Superior temporal gyrus (tissue), 1 donor: ENCODE data around the gene SVIL.
"Not testable (repeated sequence)": the region's sequence is repeated elsewhere in the genome, so short reads cannot be mapped to it uniquely, and the experiment has no call there.

Source experiments
- DNase-seq: peaks from one replicate; pipeline ENCODE4 v3.0.0-alpha.2; 2016; ENCODE audit errors: extremely low spot score

Gene SVIL

DNA sequence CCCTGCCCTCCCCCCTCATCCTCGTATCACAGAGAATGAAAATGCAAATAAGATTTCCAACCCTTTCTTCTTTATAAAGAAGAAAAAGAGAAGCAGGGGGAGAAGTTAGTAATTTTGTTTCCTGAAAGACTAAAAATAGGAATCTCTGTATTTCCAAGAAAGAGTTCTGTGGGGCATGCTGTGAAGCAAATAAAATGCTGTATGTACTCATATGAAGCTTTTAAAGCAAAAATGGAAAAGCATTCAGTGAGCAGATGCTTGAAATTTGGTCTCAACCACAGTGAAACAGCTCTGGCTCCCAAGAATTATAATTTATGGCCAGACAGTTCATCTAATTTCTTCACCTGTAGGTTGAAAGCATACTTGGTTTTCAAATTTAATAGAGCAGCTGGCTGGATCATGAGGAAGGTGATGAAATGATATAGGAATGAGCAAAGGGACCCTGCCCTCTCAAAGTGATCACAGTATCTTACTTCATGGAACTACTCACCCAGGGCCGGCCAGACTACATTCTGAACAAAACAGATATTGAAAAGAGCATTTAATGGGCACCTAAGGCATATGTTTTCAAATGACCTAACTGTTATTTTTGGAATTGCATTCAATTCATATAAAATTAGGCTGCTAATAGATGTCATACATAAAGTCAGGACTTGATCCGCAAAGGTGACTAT lies 31.4 kb downstream of the SVIL start:
- DNase-seq = no peak

GRCh38 chr10:29600821-29601220 lies 34.0 kb downstream of the SVIL start:
- no peak for DNase-seq

GRCh38 chr10:29600067-29600466 lies 34.7 kb downstream of the SVIL start:
- no peak for DNase-seq

- DNase-seq = peak; percentile 29
Observed at GRCh38 chr10:29598851-29599311, 35.9 kb downstream of the SVIL start.

GRCh38 chr10:29596826-29597225 lies 37.9 kb downstream of the SVIL start:
- DNase-seq = no peak

DNA sequence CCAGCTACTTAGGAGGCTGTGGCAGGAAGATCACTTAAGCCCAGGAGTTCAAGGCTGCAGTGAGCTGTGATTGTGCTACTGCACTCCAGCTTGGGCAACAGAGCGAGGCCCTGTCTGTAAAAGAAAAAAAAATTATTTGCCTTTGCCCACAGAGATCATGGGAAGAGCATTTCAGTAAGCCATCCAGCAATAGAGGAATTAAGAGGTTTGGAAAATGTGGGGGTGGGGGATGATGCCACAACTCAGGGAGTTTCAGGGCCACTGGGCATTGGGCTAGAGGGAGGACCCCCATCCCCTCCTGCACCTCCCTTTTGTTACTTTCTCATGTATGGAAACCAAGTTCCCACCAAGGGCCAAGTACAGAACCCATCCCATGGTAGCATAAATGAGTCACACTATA lies 38.4 kb downstream of the SVIL start:
- no peak for DNase-seq

- DNase-seq = no peak
Observed at GRCh38 chr10:29595636-29596225, 39.0 kb downstream of the SVIL start.

DNA sequence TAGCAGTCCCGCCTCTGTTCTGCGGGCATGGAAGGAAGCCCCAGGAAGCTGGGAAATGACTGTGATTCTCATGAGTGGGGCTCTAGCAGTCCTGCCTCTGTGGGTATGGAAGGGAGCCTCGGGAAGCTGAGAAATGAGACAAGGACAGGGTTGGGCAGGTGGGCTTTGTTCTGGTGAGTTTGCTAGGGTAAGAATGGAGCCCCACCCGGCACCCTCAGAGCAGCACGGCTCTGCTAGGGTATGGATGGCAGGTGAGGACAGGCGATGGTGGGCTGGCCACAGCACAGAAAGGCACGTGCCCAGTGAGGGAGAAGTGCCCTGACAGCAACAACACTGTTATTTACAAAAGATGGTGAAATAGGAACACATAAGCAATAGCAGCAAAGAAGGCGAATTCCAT lies 39.6 kb downstream of the SVIL start:
- no peak for DNase-seq

DNA sequence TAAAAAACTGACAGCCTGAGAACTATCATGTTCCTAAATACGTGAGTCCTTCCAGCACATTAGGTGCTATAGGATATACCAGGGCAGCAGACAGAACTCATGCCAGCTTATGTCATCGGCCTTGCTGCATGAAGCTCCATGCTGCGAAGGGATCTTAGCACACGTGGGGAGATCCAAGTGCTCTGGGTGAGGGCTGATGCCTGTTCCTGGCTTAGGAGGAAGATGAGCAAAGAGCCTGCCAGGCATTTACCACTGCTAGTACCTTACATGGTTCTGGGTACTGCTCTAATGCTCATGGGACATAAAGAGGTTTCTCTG lies 43.2 kb downstream of the SVIL start:
- DNase-seq = no peak

GRCh38 chr10:29590915-29591650 lies 43.7 kb downstream of the SVIL start:
- DNase-seq = no peak

- DNase-seq = no peak
Observed at GRCh38 chr10:29588629-29589421, 45.9 kb downstream of the SVIL start.

DNA sequence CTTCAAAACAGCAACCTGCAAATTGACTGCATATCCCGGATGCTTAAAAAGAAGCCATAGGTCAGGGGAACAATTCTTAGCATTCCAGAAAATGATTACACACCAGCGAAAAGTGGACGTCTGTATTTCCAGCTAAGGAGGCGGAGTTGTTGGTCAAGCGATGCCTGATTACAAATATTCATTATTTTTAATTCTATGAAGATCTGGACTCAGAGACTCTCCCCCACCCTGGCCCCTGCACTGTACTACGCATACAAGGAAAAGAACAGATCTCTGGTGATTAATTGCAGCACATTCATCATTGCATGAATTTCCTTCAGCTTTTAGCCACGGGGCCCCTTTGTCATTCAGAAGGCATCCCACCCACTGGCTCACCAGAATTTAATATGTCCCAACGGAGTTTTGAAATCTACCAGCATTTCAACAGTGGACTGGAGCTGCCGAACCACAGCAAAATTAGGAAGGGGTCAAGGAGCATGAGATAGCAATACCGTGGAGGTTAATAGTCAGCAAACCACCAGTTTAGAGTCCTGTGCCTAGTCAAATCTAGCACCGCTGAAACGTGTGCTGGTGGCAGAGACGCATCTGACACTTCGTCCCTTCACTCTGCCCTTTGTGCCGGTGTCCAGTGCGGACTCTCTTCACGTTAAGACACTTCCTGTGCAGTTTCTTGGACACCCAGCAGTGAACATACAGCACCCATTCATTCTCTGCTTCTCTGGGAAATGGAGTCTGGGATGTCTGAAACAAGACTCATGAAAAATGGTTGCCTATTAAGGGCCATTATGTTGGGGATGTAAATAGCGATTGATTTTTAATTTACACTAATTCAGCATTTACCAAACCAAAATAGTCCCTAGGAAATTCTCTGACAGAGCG lies 46.8 kb downstream of the SVIL start:
- DNase-seq = not testable (repeated sequence)

DNA sequence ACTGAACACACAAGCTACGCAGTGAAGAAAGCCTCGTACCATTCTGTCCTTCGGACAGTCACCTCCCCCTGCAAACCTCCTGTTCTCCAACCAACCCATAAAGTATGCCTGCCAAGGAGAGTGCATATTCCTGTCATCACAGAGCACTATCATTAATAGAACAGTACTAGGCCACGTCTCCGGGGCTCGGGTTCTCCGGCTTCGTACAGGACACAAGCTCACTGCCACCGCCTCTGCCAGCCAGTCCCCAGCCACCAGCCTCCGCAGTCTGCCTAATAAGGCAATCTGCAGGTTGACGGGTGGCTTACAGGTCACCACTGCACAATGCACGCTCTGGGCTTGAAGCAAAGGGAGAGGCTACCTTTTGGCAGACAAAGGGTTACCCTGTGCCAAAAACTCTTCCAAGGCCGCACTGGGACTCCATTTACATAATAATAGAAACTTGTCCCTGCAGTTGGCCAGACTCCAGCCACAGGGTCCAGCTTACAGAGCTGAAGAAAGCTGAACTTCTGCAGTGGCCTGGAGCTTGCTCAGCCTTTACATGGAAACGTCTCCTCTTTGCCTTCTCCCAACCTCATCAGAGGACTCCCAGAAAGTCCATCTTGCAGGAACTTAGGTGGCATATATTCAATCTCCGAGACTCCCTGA lies 47.5 kb downstream of the SVIL start:
- not testable (repeated sequence) for DNase-seq

DNA sequence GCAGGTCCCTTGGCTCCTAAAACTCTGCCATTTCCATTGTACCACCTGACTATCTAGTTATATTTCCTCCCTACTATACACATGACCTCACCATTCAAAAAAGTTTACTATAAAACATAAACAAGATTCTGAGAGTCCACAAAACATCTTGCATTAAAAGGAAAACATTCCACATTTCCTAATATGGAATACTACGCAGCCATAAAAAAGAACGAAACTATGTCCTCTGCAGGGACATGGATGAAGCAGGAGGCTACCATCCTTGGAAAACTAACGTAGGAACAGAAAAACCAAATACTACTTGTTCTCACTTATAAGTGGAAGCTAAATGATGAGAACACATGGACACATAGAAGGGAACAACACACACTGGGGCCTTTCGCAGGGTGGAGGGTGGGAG lies 48.3 kb downstream of the SVIL start:
- DNase-seq = no peak

- no peak for DNase-seq
Observed at GRCh38 chr10:29585488-29585976, 49.2 kb downstream of the SVIL start.

GRCh38 chr10:29584436-29584835 lies 50.3 kb downstream of the SVIL start:
- no peak for DNase-seq

DNA sequence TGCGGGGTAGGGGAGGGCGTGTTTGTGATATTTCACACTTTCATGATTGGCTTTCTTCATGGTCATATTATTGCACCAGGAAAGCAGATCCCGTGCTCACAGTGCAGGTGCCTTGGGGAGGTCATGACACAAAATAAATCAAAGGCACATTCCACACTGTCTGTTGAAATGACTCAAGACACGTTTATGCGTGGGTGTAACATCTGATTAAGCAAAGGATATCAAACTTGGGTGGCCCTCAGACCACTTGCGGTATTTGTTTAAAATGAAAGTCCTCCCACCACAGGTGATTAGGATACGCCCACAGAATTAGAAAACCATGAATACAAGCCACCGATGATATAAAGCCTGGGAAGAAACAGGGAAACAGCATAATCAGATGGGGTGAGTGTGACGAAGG lies 51.1 kb downstream of the SVIL start:
- DNase-seq = no peak

DNA sequence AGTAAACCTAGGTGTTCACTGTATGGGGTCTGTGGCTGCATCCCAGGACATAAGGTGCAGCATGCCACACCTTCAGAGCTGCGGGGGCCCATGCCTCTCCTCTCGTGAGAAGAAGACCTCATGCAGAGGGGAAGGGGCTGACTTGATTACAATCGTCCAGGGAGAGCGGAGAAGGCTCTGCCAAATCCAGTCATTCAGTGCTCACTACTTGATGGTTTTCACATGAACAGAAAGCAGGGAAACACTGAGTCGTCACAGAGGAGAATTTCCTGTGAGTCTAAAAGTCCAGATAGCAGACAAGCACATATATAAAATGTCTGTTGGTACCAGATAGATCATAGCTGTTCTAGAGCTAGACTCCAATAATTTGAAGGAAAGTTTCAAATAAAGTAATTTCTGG lies 52.0 kb downstream of the SVIL start:
- not testable (repeated sequence) for DNase-seq

GRCh38 chr10:29579455-29579970 lies 55.3 kb downstream of the SVIL start:
- DNase-seq = no peak

GRCh38 chr10:29578457-29578856 lies 56.3 kb downstream of the SVIL start:
- DNase-seq = no peak
